OCI-LY7 (cell line): ENCODE data around the gene XAGE3. TPM values are rescaled to one million over a fixed set of nuclear protein-coding genes. Genes with fewer than 3 reads are reported as not detected.
"Not testable (repeated sequence)": the region's sequence is repeated elsewhere in the genome, so short reads cannot be mapped to it uniquely, and the experiment has no call there.

ENCODE experiments used
- BruUV-seq: library from RNA; stranded (reverse); fragments of 400-500 nt; replicated peaks from 2 replicates; lab custom pipeline; 2021; lab: Mats Ljungman, UMichigan
- CTCF ChIA-PET: fragments of 300-600 bp; sonication (Branson Sonifier 250); formaldehyde crosslinking; loops from one replicate; lab custom pipeline; 2022; ENCODE audit warnings: antibody characterized with exemption; ENCODE audit not compliant: unreplicated experiment; lab: Charles Lee
- POLR2A ChIA-PET: fragments of 300-600 bp; sonication (Branson Sonifier 250); formaldehyde crosslinking; loops from one replicate; lab custom pipeline; 2022; ENCODE audit warnings: antibody characterized with exemption; lab: Charles Lee
- DNase-seq: peaks from one replicate; pipeline ENCODE4 v3.0.0-alpha.2; 2015; ENCODE audit warnings: low spot score
- H2AFZ ChIP-seq: fragments of 200-600 bp; sonication (generic), shearing (Covaris generic); 2 replicates; pipeline ENCODE4 v1.6.1; 2014; ENCODE audit warnings: mild to moderate bottlenecking, antibody characterized with exemption, low read length, moderate library complexity
- H3K27ac ChIP-seq: fragments of 200-600 bp; sonication (generic); 2 replicates; pipeline ENCODE4 v1.5.1; 2014; ENCODE audit warnings: mixed run types, low read depth, mild to moderate bottlenecking, moderate library complexity, low read length, inconsistent platforms; ENCODE audit not compliant: poor library complexity, severe bottlenecking
- H3K36me3 ChIP-seq: fragments of 200-600 bp; sonication (generic); 2 replicates; pipeline ENCODE4 v1.6.1; 2014; ENCODE audit warnings: mild to moderate bottlenecking, antibody characterized with exemption, low read length, moderate library complexity, mixed read lengths; ENCODE audit not compliant: insufficient read depth
- H3K4me1 ChIP-seq: fragments of 200-600 bp; sonication (generic); 2 replicates; pipeline ENCODE4 v1.5.1; 2014; ENCODE audit warnings: mild to moderate bottlenecking, low read length; ENCODE audit not compliant: insufficient read depth, poor library complexity, severe bottlenecking
- H3K4me2 ChIP-seq: fragments of 200-600 bp; sonication (generic); 2 replicates; pipeline ENCODE4 v1.6.1; 2014; ENCODE audit warnings: mild to moderate bottlenecking, low read length
- H3K4me3 ChIP-seq: fragments of 200-600 bp; sonication (generic); 2 replicates; pipeline ENCODE4 v1.5.1; 2014; ENCODE audit warnings: mild to moderate bottlenecking, low read depth, low read length; ENCODE audit not compliant: poor library complexity, severe bottlenecking
- H3K79me2 ChIP-seq: fragments of 200-600 bp; sonication (generic); 2 replicates; pipeline ENCODE4 v1.6.1; 2016; ENCODE audit warnings: low read depth, mild to moderate bottlenecking, low read length, moderate library complexity, mixed read lengths; ENCODE audit not compliant: insufficient read depth
- H3K9me2 ChIP-seq: fragments of 200-600 bp; sonication (generic); 2 replicates; pipeline ENCODE4 v1.6.1; 2016; ENCODE audit warnings: mild to moderate bottlenecking, low read length, mixed read lengths; ENCODE audit not compliant: insufficient read depth
- H3K9me3 ChIP-seq: fragments of 200-600 bp; sonication (generic); 2 replicates; pipeline ENCODE4 v1.6.1; 2014; ENCODE audit warnings: mild to moderate bottlenecking, mixed run types, low read length, mixed read lengths
- H4K20me1 ChIP-seq: fragments of 200-600 bp; sonication (generic); 2 replicates; pipeline ENCODE4 v1.6.1; 2014; ENCODE audit warnings: mild to moderate bottlenecking, antibody characterized with exemption, low read length, moderate library complexity, mixed read lengths; ENCODE audit not compliant: insufficient read depth
- EZH2phosphoT487 ChIP-seq: fragments of 200-600 bp; sonication (generic); IDR thresholded peaks from 2 replicates; pipeline ENCODE4 v1.6.1; 2018; ENCODE audit warnings: low read depth, borderline replicate concordance, mild to moderate bottlenecking, mixed run types, antibody characterized with exemption, low read length, moderate library complexity, mixed read lengths
- intact Hi-C: fragments of 100-400 bp; cut with micrococcal nuclease; formaldehyde crosslinking; loops from one replicate; pipeline ENCODE4 v1.10.0; 2022; ENCODE audit not compliant: unreplicated experiment
- total RNA-seq, 2 experiments: library from RNA; depleted of rRNA in 1 of 2; stranded (reverse); fragments of >200 nt in 1 of 2; shearing (Covaris generic) in 1 of 2; gene quantifications; 2 replicates each; pipeline ENCODE4 v1.2.3, GENCODE V29; 2014 to 2022
- TF ChIP-seq, protein P1 (sequence below): fragments of 200-600 bp; sonication (generic); conservative IDR thresholded peaks from 2 replicates; pipeline ENCODE4 v1.5.1; 2014; ENCODE audit warnings: mild to moderate bottlenecking, antibody characterized with exemption, low read length, moderate library complexity, mixed read lengths

The XAGE3 gene
- total RNA-seq, 2 experiments from 2014 or later = not detected

DNA sequence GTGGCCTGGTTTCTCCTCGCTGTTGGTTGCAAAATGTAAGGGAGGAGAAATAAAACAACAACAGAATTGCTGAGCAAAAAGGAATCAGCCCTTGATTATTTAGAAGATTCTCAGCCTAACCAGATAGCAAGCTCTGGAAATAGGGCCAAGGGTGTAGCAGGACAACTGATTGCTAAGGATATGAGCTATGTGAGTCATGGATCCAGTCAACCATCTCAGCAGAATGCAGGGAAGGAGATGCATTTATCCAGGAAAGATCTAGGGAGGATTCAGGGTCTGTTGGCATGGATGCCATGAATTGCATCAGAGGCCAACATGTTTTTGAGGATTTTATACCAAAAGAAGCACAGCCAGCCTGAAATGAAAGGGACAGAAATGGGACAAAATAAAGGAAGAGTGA is 2.2 kb upstream of the XAGE3 start:
- no peak overlapping the region for H3K27ac ChIP-seq
- H4K20me1 ChIP-seq = no peaks in the 10 kb centered on the region
- no peaks in the 10 kb centered on the region for H3K9me2 ChIP-seq
- DNase-seq = no peak
- POLR2A ChIA-PET = no interaction called here
- no peak overlapping the region for H3K4me3 ChIP-seq
- no peak overlapping the region for H3K4me2 ChIP-seq
- H2AFZ ChIP-seq = no peak overlapping the region
- TF ChIP-seq, protein P1, sequence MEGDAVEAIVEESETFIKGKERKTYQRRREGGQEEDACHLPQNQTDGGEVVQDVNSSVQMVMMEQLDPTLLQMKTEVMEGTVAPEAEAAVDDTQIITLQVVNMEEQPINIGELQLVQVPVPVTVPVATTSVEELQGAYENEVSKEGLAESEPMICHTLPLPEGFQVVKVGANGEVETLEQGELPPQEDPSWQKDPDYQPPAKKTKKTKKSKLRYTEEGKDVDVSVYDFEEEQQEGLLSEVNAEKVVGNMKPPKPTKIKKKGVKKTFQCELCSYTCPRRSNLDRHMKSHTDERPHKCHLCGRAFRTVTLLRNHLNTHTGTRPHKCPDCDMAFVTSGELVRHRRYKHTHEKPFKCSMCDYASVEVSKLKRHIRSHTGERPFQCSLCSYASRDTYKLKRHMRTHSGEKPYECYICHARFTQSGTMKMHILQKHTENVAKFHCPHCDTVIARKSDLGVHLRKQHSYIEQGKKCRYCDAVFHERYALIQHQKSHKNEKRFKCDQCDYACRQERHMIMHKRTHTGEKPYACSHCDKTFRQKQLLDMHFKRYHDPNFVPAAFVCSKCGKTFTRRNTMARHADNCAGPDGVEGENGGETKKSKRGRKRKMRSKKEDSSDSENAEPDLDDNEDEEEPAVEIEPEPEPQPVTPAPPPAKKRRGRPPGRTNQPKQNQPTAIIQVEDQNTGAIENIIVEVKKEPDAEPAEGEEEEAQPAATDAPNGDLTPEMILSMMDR = no peak
- no peak for TF ChIP-seq EZH2phosphoT487
- intact Hi-C loops = no loop called here
- H3K9me3 ChIP-seq = no peaks in the 10 kb centered on the region
- no peaks in the 10 kb centered on the region for H3K4me1 ChIP-seq
- CTCF ChIA-PET = interaction anchor here (0.6 kb wide), 1 partner anchor 126 kb away, joined by 3 read pairs; no protein-coding TSS in a partner anchor
- no TSS peak for BruUV-seq
- no peaks in the 10 kb centered on the region for H3K36me3 ChIP-seq
- no peaks in the 10 kb centered on the region for H3K79me2 ChIP-seq

DNA sequence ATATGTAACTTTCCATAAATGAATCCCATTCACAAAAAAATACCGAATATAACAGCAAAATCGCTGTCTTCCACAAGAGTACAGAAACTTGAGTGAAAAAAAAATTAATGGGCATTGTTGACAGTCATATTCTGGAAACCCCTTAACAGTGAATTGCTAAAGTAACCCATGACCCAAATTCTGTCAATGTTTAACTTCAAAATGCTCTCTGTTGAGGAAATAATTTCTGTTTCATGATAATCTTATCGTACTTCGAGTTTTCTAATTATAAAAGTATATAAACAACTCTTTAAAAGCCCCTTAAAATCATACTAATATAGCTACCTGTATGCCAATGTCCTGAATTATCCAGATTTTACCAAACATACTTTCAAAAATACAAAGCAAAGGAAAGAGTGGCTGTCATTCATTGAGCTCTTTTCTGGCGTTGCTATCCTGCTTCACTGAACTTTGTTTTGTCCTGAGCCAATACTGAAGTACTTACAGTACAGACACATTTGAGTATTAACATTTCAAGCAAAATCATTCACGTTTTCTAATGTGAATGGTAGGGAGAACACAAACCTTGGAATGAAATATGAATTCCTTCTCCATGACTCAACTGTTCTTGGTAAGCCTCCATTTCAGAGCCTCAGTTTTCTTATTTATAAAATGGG is 2.4 kb downstream of the XAGE3 start:
- POLR2A ChIA-PET = no interaction called here
- TF ChIP-seq, protein P1 = no peak
- no peak for TF ChIP-seq EZH2phosphoT487
- no peak overlapping the region for H2AFZ ChIP-seq
- DNase-seq = no peak
- no TSS peak for BruUV-seq
- no peaks in the 10 kb centered on the region for H4K20me1 ChIP-seq
- H3K4me3 ChIP-seq = no peak overlapping the region
- H3K4me1 ChIP-seq = no peaks in the 10 kb centered on the region
- H3K4me2 ChIP-seq = no peak overlapping the region
- H3K36me3 ChIP-seq = no peaks in the 10 kb centered on the region
- no peaks in the 10 kb centered on the region for H3K79me2 ChIP-seq
- no peaks in the 10 kb centered on the region for H3K9me3 ChIP-seq
- CTCF ChIA-PET = no interaction called here
- H3K9me2 ChIP-seq = no peaks in the 10 kb centered on the region
- H3K27ac ChIP-seq = no peak overlapping the region
- intact Hi-C loops = no loop called here

DNA sequence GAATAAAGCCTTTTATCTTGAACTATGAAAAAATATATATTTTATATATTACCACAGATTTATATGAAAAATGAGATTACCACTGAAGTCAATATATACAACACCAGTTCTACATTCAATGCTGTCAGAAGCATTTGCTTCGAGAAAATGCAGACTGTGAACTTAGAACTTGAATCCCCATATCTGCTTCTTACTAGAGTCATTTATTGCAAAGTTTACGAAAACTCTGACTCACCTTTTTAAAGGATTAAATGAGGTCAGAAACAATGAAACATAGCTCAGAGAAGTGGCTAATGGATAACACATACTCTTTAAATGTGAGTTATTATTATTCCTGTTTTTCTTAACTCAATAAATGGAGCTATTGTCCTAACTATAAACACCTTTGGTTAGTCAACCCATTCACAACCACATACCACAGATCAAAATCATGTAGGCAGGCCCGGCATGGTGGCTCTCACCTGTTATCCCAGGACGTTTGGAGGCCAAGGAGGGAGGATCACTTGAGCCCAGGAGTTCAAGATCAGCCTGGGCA is 10.8 kb downstream of the XAGE3 start:
- H3K9me2 ChIP-seq, H2AFZ ChIP-seq, POLR2A ChIA-PET, H3K27ac ChIP-seq, H3K79me2 ChIP-seq, H4K20me1 ChIP-seq, DNase-seq, CTCF ChIA-PET, H3K36me3 ChIP-seq, H3K4me3 ChIP-seq, H3K4me2 ChIP-seq, intact Hi-C loops, BruUV-seq, H3K9me3 ChIP-seq: not testable (repeated sequence)
- peaks cover 12% of the 10 kb centered on the region for H3K4me1 ChIP-seq
